ENCODE results near the gene RTRAF. TPM values are rescaled to one million over a fixed set of nuclear protein-coding genes. Genes with fewer than 3 reads are reported as not detected.

RTRAF gene
- total RNA-seq, 1 experiment from 2014 or later = 190 TPM

GRCh38 chr14:51999084-51999483, 9.7 kb downstream of the RTRAF start:
- ChIA-PET POLR2A (no interaction called here), CTCF (no interaction called here), RAD21 (ENCODE audit: low non-redundant PET in 1 of 2, low total read pairs in 2 of 2, uncharacterized antibody in 2 of 2, unreplicated experiment in 2 of 2) (no interaction called here)
- TF ChIP-seq REST (IDR thresholded peaks at IDR 0.05; ENCODE audit: low read depth) = no peak
- no peak for TF ChIP-seq ZNF274 (IDR thresholded peaks at IDR 0.05; ENCODE audit: low read depth, low read length)
- TF ChIP-seq SIN3A (IDR thresholded peaks at IDR 0.05; ENCODE audit: low read depth) = no peak
- no peak for TF ChIP-seq SRF (IDR thresholded peaks at IDR 0.05; ENCODE audit: low read depth)
- no peak for TF ChIP-seq ZFX (IDR thresholded peaks at IDR 0.05)
- TF ChIP-seq EZH2 (IDR thresholded peaks at IDR 0.05) = no peak
- TF ChIP-seq YY1 (IDR thresholded peaks at IDR 0.05; ENCODE audit: extremely low read depth, insufficient replicate concordance, low read depth, low read length) = no peak
- no peak for TF ChIP-seq RAD21 (IDR thresholded peaks at IDR 0.05; ENCODE audit: low read depth)
- no peak for TF ChIP-seq ATF3 (IDR thresholded peaks at IDR 0.05)
- TF ChIP-seq TCF7L2 (IDR thresholded peaks at IDR 0.05; ENCODE audit: borderline replicate concordance, extremely low read depth, insufficient read depth, insufficient read length) = no peak
- TF ChIP-seq POLR2AphosphoS5 (IDR thresholded peaks at IDR 0.05; ENCODE audit: low read depth, low read length) = no peak
- TF ChIP-seq ELF1 (IDR thresholded peaks at IDR 0.05; ENCODE audit: borderline replicate concordance, low read depth) = no peak
- TF ChIP-seq CEBPB (IDR thresholded peaks at IDR 0.05; ENCODE audit: low read depth) = no peak
- TF ChIP-seq CBX3 (IDR thresholded peaks at IDR 0.05; ENCODE audit: low read depth) = no peak
- TF ChIP-seq JUND (IDR thresholded peaks at IDR 0.05) = no peak
- TF ChIP-seq MAX (IDR thresholded peaks at IDR 0.05) = no peak
- no peak for TF ChIP-seq FOSL1 (IDR thresholded peaks at IDR 0.05; ENCODE audit: low read depth)
- no peak for TF ChIP-seq CTCF (IDR thresholded peaks at IDR 0.05 in 2 of 3, conservative IDR thresholded peaks at IDR 0.05 in 1 of 3; ENCODE audit: borderline replicate concordance in 1 of 3, insufficient read depth in 1 of 3, low read depth in 2 of 3, low read length in 2 of 3)
- TF ChIP-seq EGR1 (IDR thresholded peaks at IDR 0.05; ENCODE audit: low read depth) = no peak
- TF ChIP-seq POLR2A (IDR thresholded peaks at IDR 0.05; ENCODE audit: borderline replicate concordance, extremely low read depth, insufficient read depth, insufficient read length) = no peak
- Histone ChIP-seq H3K9ac (ENCODE audit: low read length) (no peak overlapping the region), H3K4me2 (ENCODE audit: low read length) (no peak overlapping the region), H2AFZ (ENCODE audit: low read depth, low read length, poor library complexity, severe bottlenecking) (no peak overlapping the region), H3K9me2 (ENCODE audit: insufficient read depth) (no peaks in the 10 kb centered on the region), H3K27me3 (ENCODE audit: insufficient read depth, low read length) (no peaks in the 10 kb centered on the region), H3K36me3 (ENCODE audit: control insufficient read depth in 1 of 2, insufficient read depth in 2 of 2, low read length in 2 of 2) (peaks cover 47 to 63% of the 10 kb centered on the region in 2 experiments), H3K4me3 (replicated peaks in 1 of 2; ENCODE audit: low read depth in 1 of 2, low read length in 2 of 2) (no peak overlapping the region), H4K20me1 (ENCODE audit: insufficient read depth) (0 out of 2 replicates have a peak, but pooled peaks cover 9% of the 10 kb centered on the region), H3K4me1 (ENCODE audit: control insufficient read depth in 1 of 2, insufficient read depth in 2 of 2, low read length in 2 of 2) (no peaks in the 10 kb centered on the region), H3K27ac (ENCODE audit: low read depth, low read length) (no peak overlapping the region), H3K79me2 (ENCODE audit: insufficient read depth, low read length) (peaks cover 56% of the 10 kb centered on the region), H3K9me3 (ENCODE audit: control insufficient read depth in 1 of 2, insufficient read depth in 1 of 2, low read depth in 1 of 2, low read length in 2 of 2) (no peaks in the 10 kb centered on the region)
- no peak for DNase-seq (ENCODE audit: low read depth, low spot score)
- ATAC-seq = no peak
- no TSS peak for BruUV-seq (replicated peaks)
- intact Hi-C loops (cut with micrococcal nuclease) = loop anchor here (5.0 kb wide), 2 partner anchors 273 to 942 kb away; no protein-coding TSS in a partner anchor

Data from HCT116 (cell line).